Central memory CD4-positive, alpha-beta T cell (primary cell): ENCODE measurements around the gene YAP1.
A peak's percentile ranks its signal among the peaks of the same experiment; 100 is the strongest.
"Not testable (repeated sequence)": the region's sequence is repeated elsewhere in the genome, so short reads cannot be mapped to it uniquely, and the experiment has no call there.

ENCODE experiments used
- DNase-seq: peaks from one replicate; pipeline ENCODE4 v3.0.0; 2022

YAP1 gene

GRCh38 chr11:102244681-102245409 is 134.6 kb downstream of the YAP1 start:
- DNase-seq, result no peak

DNA sequence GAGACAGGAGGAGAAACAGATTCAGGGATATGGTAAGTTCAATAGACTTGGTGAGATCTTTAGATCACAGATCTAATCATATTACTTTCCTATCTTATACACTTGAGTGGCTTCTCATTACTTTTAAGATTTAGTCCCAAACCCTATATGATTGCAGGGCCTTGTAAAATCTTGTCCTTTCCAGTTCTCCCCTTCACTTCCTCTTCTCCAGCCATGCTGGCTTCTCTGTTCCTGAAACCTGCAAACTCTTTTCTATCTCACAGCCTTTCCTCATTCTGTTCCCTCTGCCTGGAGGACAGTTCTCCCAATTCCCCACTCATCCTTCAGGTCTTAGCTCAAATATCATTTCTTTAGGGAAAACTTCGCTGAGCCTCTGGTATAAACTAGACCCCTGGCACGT is 141.2 kb downstream of the YAP1 start:
- DNase-seq, result no peak

DNA sequence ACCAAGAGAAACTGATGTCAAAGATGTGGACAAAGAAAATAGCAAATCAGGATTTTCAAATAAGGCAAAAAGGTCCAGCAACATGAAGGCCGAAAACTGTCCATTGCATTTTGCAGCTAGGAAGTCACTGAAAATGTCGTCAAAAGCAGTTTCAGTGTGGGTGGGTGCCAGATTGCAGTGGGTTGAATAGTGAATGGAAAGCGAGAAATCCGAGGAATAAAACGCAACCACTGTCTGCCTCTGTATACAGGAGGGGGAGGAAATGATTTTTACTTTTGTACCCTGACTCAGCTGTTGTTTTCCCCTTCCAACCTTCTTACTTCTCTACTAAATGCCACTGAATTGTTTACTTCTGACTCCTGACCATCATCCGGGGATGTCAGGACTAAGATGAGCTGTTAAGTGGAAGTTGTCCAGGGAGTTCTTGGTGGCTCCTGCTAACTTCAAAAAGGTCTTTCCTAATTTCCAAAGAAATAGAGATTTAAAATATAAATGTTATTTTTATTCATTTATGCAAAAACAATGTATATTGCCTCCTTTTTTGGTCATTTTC is 142.2 kb downstream of the YAP1 start:
- DNase-seq, result no peak

GRCh38 chr11:102253020-102253715 is 142.9 kb downstream of the YAP1 start:
- DNase-seq, result no peak

- no peak for DNase-seq
These were observed 143.8 kb downstream of the YAP1 start for GRCh38 chr11:102254047-102254446.

DNA sequence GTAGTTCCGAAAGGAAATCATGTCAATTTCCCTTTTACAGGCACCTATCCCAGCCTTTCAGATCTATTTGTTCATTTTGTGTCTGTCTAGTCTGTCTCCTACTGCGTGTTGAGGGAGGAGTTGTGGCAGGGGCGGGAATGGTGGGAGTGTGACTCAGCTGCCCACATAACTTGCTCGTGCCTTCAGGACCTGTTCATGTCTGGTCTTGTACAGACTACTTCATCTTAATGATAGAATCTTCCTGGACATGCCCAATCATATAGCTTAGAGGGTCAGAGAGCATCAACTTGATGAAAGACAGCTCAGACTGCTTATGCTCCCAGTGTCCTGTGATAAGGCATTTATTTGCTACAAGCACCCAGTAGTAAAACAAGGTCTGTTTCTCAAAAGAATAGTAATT is 146.0 kb downstream of the YAP1 start:
- no peak for DNase-seq

DNA sequence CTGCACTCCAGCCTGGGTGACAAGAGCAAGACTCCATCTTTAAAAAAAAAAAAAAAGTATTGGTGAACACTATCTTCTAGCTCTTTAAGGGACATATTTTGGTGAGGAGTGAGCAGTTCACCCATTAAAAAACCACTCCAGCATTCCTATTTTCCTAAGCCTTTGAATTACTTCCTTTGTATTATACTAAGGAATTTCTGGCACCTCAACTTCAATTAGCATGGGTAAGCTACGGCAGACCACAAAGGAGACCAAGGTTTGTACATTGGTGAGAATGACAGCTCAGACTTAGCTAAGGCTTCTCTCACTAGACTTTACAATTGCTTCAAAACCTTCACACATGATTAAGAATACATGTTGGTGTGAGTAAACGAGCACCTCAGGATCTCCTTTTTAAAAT is 150.0 kb downstream of the YAP1 start:
- DNase-seq, result no peak

- no peak for DNase-seq
These were observed 153.2 kb downstream of the YAP1 start for GRCh38 chr11:102263379-102264003.

GRCh38 chr11:102264704-102265103 is 154.5 kb downstream of the YAP1 start:
- not testable (repeated sequence) for DNase-seq

- DNase-seq, result no peak
These were observed 155.9 kb downstream of the YAP1 start for GRCh38 chr11:102266099-102266498.

DNA sequence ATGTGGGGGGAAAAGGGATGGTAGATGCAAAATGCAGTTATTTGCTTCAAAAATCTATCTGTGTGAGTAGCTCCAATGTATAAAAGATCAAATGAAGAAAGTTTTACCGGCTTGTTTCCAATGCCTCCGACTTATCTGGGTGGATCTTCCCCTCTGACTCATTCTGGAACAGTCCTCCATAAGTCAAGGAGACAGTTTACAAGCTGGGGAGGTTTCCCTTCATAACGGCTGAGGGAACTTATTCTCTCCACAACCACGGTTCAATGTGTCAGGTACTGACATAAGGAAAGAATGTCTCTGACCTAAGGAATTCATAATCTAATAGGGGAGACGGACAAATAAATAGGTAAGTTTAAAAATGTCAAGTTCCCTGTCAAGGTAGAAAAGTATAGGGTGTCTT is 157.4 kb downstream of the YAP1 start:
- no peak for DNase-seq

GRCh38 chr11:102268083-102268984 is 158.1 kb downstream of the YAP1 start:
- DNase-seq, result peak; percentile 83

GRCh38 chr11:102268985-102269470 is 158.8 kb downstream of the YAP1 start:
- no peak for DNase-seq

DNA sequence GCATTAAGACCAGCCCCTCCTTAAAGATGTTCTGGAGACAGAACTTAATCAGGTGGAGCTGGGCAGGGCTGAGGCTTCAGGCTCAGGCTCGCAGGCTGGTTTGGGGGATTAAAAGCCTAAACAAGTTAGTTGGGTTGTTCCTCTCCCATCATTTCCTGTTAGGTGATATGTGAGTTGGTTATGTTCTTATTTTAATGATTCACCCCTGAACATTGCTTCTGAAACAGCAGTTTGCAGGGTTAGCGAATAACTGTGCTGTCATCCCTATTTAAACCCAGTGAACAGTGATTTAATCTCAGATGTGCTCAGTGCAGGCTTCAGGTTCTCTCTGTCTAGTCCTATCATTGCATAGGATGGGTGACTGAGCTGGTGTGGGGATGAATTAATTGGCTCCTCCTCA is 159.7 kb downstream of the YAP1 start:
- DNase-seq, result no peak

GRCh38 chr11:102272047-102272824 is 162.0 kb downstream of the YAP1 start:
- no peak for DNase-seq

- no peak for DNase-seq
These were observed 164.4 kb downstream of the YAP1 start for GRCh38 chr11:102274628-102275027.

- no peak for DNase-seq
These were observed 166.1 kb downstream of the YAP1 start for GRCh38 chr11:102276362-102276761.

DNA sequence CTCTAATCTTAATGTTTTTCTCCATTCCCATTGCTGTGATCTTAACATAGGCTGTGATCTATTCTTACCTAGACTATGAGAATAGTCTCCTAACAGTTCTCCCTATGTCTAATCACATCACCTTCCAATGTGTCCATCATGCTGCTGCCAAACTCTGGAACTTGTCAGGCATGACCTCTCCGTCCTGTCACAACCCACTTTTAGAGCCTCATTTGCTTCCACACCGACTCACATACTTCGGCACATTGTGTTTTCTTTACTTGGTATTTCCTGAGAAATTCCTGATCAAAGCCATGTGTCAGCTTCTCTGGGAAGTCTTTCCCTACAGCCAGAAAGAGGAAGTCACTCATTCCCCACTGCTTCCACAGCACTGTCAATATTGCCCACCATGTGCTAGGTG is 166.5 kb downstream of the YAP1 start:
- DNase-seq, result no peak

- no peak for DNase-seq
These were observed 169.5 kb downstream of the YAP1 start for GRCh38 chr11:102279641-102280170.

DNA sequence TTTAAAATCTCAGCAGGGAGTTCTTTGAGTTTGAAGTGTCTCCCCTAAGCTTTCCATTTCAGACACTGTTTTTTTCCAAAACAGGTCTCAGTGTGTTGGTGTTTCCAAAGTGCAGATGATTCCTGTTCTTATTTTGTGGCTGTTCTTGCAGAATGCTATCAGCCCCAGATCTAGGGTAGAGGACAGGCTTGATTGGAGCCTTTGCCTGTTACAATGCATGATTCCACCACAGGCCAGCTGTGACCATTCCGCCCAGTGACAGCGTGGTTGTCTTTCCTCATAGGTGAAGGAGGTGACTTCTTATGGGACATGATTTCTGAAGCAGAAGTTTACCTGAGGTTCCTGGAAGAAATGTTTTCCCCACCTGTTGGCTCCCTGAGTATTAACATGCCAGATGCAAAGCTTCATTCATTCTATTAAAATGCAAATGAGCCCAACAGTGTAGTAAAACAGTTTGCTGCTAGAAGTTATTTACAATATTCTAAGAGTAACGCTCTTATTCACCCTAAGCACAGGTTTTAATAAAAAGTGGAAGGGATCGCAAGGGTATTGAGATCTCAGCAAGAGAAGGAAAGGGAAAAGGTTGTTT is 170.1 kb downstream of the YAP1 start:
- DNase-seq, result no peak
